IPS-20b (cell line): ENCODE results near the gene SLC39A7.

Experiments used
- H3K27ac ChIP-seq: one replicate; pipeline ENCODE4 v1.5.1; 2013; ENCODE audit warnings: low read length
- H3K27me3 ChIP-seq: 2 replicates; pipeline ENCODE4 v1.6.1; 2013; ENCODE audit warnings: mild to moderate bottlenecking, low read length, inconsistent platforms; ENCODE audit not compliant: insufficient read depth
- H3K36me3 ChIP-seq: 2 replicates; pipeline ENCODE4 v1.6.1; 2013; ENCODE audit warnings: low read depth, mild to moderate bottlenecking, inconsistent platforms, low read length, moderate library complexity; ENCODE audit not compliant: insufficient read depth
- H3K4me1 ChIP-seq: 2 replicates; pipeline ENCODE4 v1.6.1; 2013; ENCODE audit warnings: mild to moderate bottlenecking, control low read depth, inconsistent platforms, low read length, moderate library complexity; ENCODE audit not compliant: insufficient read depth
- H3K4me3 ChIP-seq: 2 replicates; pipeline ENCODE4 v1.5.1; 2013; ENCODE audit warnings: mild to moderate bottlenecking, low read length, inconsistent platforms
- H3K9ac ChIP-seq: 2 replicates; pipeline ENCODE4 v1.6.1; 2013; ENCODE audit warnings: low read depth, mild to moderate bottlenecking, inconsistent platforms, low read length, moderate library complexity
- H3K9me3 ChIP-seq: 2 replicates; pipeline ENCODE4 v1.6.1; 2013; ENCODE audit warnings: mild to moderate bottlenecking, low read depth, low read length, inconsistent platforms; ENCODE audit not compliant: insufficient read depth

Gene SLC39A7

GRCh38 chr6:33252759-33253158 is 52.1 kb downstream of the SLC39A7 start:
- Histone ChIP-seq H3K4me1 (peaks cover 7% of the 10 kb centered on the region; the same call in 1 of the 2 replicates), H3K9ac (no peak overlapping the region), H3K4me3 (no peak overlapping the region), H3K27ac (no peak overlapping the region), H3K27me3 (peaks cover 12% of the 10 kb centered on the region), H3K9me3 (no peaks in the 10 kb centered on the region), H3K36me3 (peaks cover 10% of the 10 kb centered on the region)
